ENCODE results near the gene USP21.
"Not testable (repeated sequence)": the region's sequence is repeated elsewhere in the genome, so short reads cannot be mapped to it uniquely, and the experiment has no call there.

Gene USP21, protein sequence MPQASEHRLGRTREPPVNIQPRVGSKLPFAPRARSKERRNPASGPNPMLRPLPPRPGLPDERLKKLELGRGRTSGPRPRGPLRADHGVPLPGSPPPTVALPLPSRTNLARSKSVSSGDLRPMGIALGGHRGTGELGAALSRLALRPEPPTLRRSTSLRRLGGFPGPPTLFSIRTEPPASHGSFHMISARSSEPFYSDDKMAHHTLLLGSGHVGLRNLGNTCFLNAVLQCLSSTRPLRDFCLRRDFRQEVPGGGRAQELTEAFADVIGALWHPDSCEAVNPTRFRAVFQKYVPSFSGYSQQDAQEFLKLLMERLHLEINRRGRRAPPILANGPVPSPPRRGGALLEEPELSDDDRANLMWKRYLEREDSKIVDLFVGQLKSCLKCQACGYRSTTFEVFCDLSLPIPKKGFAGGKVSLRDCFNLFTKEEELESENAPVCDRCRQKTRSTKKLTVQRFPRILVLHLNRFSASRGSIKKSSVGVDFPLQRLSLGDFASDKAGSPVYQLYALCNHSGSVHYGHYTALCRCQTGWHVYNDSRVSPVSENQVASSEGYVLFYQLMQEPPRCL

DNA sequence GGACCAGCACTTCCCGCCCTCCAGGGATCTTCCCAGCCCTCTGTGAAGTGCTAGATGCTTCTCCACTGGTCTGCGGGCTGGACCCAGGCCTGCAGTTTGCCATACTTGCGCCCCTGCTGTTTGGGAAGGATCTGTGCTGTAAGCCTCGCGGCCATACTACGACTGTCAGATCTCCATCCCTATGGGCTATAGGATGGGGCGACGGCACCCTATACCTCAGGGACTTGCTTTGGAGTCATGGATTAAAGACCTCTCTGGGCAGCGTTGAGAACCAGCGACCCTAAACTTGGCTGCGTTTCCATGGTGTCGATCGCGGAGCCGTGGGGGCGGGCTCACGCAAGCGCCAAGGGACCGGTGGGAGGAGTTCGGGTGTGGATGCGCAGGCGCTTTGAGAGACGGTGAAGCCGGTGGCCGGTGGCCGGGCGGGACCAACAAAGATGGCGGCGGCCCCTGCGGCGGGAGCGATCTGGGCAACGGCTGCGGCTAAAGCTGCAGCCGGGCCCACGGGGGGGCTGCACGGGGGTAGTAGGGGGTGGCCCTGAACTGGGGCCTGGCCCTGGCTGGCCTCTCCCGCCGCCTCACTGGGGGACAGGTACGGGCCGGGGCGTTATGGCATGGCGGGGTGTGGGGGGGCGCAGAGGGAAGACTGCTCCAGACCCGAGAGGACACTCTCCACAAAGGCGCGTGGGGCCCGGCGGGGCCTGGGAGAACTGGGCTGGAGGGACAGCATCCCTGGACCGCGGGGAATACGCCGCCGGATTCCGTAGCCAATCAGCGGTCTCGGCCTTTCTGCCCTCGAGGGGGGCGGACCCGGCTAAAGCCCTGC lies at the start of gene USP21:
USP21 (plus strand) TSS at position 414 of the 826 bp plus-strand sequence. CDS start 1,141 bp downstream, outside the sequence.
- in situ Hi-C loops (cut with MboI; ENCODE audit: low sequenced_read_pairs): no loop called here

DNA sequence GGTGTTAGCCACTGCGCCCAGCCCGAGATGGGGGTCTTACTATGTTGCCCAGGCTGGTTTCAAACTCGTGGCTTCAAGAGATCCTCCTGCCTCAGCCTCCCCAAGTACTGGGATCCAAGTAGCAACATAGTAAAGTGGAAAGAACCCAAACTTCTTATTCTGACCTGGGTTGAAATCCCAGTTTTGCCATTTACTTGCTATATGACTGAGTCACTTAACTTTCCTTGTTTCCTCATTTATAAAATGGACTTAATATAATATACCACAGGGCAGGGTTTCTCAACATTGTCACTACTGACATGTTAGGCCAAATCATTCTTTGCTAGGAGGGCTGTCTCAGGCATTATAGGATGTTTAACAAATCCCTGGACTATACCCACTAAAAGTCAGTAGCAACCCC lies 48.2 kb upstream of the USP21 start:
- in situ Hi-C loops (cut with MboI; ENCODE audit: low sequenced_read_pairs): no loop called here

DNA sequence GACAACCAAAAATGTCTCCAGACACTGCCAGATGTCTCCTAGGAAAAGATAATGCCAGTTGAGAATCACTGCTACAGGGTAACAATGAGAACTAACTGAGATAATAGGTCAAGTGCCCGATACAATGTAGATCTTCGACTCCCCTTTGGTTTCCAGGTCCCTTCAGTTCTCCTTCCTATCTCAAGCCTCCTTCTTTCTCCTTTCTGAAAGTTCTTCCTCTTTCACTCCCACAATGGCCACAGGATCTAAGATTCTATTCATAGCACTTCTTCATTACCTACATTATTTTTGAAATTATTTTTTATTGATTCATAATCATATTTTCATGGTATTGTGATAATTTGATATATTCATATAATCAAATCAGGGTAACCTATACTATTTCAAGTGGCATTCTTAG lies 47.8 kb upstream of the USP21 start:
- in situ Hi-C loops (cut with MboI; ENCODE audit: low sequenced_read_pairs): no loop called here

DNA sequence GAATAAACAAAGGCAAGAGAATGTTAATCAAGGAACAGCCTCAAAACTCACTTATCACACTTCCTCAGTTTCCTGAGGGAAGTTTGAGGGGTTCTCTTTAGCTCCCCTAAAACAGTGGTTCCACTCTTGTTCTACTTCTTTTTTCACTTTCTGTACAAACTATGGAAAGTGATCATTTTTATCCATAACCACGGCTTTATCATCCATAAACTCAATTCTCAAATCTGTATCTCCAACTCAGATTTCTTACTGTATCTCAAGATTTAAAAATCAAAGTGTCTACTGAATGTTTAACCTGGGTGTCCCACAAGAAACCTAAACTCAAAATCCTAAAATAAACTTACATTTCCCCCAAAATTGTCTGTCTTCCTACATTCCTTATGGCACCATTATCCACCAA lies 45.4 kb upstream of the USP21 start:
- in situ Hi-C loops (cut with MboI; ENCODE audit: low sequenced_read_pairs): no loop called here

DNA sequence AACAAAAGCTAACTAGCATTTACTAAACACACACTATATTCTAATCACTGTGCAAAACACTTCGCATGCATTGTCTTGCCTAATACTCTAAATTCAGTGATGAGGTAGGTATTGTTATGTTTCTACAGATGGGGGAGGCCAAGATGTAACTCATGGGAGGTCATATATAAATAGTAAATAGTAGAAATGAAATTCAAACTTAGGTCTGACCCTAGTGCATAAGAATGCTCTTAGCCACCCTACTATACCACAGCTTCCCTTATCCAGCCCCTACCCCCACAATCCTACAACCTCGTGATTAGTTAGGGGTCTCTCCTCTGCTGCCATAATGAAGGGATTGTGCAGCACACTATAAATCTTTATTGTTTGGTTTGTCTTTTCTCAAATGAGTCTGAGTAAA lies 44.7 kb upstream of the USP21 start:
- in situ Hi-C loops (cut with MboI; ENCODE audit: low sequenced_read_pairs): no loop called here

DNA sequence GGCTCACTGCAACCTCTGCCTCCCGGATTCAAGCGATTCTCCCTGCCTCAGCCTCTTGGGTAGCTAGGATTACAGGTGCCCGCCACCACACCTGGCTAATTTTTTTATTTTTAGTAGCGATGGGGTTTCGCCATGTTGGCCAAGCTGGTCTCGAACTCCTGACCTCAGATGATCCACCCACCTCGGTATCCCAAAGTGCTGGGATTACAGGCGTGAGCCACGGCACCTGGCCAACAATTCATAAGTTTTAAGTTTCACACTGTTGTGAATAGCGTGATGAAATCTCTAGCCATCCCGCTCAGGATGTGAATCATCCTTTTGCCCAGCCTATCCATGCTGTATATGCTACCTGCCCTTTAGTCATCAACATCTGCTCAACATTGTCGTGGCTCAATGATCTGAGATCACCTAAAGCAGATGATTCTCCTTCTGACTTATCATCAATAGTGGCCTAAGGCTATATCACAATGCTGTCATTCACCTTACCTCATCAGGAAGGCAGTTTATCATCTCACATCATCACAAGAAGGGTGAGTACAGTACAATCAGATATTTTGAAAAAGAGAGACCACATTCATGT lies 44.1 kb upstream of the USP21 start:
- in situ Hi-C loops (cut with MboI; ENCODE audit: low sequenced_read_pairs): no loop called here

DNA sequence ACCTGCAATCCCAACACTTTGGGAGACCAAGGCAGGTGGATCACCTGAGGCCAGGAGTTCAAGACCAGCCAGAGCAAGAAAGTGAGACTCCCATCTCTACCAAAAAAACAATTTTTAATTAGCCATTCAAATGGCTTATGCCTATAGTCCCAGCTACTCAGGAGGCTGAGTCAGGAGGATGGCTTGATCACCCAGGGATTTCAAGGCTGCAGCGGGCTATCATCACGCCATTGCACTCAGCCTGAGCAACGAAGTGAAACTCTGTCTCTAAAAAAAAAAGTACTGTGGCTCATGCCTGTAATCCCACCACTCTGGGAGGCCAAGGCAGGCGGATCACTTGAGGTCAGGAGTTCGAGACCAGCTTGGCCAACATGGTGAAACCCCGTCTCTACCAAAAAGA lies 43.3 kb upstream of the USP21 start:
- in situ Hi-C loops (cut with MboI; ENCODE audit: low sequenced_read_pairs): not testable (repeated sequence)

DNA sequence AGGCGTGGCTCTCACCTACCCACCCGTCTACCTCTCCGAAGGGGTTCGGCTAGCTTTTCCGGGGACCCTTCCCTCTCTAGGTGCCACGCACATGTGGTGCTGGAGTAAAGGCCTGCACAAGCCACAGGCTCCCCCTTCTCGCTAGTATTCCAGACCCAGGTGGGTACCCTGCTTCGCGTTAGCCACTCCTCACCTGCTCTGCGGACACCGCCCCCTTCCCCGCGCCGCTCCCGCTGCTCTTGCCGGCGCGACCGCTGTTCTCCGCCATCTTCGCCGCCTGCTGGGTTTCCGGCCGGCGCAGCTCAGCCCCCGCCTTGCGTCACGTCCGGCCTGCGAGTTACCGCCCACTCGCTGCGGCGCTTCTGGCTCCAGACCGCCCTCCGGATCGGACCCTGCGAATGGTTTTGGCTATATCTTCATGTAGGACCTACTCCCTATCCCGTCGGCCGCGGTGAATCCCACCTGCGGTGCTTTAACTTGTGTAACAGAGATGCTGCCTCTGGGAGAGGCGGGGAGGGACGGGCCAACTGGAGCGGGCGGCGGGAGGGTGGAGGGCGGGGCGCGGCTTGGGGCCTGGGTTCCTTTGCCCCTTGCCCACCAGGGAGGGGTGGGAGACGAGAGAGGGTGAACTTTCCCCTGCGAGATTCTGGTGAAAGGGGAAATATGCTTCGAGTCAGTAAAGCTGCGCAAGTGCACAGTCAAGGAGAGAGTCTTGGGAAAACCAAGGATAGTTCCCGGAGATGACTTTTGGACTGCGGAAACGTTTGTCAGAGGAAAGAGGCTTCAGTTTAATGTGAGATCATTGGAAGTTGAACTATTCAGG lies 41.3 kb upstream of the USP21 start, which contains the start of the genes NIT1 and PFDN2:
NIT1 (plus strand) TSS at position 347 of the 823 bp plus-strand sequence; CDS start at position 419, 72 bp downstream.
PFDN2 (minus strand) TSS at position 279 of the 823 bp plus-strand sequence; CDS start at position 268, 11 bp downstream.
- in situ Hi-C loops (cut with MboI; ENCODE audit: low sequenced_read_pairs): no loop called here

DNA sequence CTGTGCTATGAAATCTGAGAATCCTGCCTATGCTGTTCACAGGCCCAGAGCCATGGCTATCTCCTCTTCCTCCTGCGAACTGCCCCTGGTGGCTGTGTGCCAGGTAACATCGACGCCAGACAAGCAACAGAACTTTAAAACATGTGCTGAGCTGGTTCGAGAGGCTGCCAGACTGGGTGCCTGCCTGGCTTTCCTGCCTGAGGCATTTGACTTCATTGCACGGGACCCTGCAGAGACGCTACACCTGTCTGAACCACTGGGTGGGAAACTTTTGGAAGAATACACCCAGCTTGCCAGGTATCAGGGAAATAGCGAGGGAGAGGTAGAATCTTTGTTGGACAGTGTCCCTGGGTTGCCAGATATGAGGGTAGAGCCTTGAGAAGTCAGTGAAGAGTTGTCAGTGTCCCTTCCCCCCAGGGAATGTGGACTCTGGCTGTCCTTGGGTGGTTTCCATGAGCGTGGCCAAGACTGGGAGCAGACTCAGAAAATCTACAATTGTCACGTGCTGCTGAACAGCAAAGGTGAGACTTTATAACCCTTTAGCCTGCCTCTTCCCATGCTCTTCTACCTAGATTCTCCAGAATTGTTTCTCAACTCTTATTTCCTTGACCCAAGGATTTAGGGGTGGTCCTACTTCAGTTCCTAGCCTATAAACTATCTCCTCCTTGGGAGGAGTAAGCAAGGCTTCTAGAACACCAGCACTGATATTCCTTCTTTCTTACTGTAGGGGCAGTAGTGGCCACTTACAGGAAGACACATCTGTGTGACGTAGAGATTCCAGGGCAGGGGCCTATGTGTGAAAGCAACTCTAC lies 40.0 kb upstream of the USP21 start:
- in situ Hi-C loops (cut with MboI; ENCODE audit: low sequenced_read_pairs): no loop called here

DNA sequence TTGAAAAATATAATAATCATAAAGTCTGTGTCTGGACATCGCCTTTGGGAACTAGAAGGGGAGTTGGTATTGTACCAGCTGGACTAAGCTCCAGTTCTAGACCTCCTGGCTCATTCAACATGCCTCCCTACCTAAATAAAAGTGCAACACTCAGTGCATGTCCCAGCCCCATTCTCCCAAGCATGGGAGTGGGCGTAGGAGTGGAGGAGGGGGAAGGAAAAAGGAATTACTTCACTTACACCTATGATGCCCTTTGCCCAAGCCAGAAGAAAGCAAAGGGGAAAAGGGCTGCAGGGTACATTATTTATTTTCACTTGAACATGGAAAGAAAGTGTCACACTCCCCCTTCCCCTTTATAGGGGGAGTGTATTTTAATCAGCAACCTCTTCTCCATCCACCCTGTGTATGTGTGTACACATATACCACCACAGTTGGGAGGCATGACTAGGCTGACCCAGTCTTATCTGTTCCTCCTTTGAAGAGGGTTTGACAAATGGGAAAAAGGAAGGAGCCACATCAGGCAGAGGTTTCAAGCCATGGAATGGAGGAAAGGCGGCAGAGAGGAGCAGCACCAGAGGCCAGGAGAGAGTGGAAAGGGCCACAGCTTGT lies 38.2 kb upstream of the USP21 start:
- in situ Hi-C loops (cut with MboI; ENCODE audit: low sequenced_read_pairs): no loop called here

DNA sequence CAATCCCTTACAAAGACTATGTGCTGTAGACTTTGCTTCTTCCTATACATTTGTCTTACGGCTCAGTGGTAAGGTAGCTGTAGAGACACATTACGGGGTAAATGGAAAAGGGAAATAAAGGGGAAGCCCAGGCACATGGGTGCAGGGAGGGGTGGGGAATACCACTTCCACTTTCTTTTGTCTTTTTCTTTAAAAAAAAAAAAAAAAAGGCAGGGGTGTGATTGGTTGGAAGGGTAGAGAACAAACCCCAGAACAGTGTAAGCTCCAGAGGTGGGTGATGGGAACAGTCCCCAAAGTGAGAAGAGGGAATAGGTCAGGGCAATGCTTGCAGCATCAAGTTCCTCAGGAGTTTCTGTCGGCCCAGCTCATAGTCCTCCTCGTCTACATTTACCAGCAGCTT lies 37.5 kb upstream of the USP21 start:
- in situ Hi-C loops (cut with MboI; ENCODE audit: low sequenced_read_pairs): no loop called here

DNA sequence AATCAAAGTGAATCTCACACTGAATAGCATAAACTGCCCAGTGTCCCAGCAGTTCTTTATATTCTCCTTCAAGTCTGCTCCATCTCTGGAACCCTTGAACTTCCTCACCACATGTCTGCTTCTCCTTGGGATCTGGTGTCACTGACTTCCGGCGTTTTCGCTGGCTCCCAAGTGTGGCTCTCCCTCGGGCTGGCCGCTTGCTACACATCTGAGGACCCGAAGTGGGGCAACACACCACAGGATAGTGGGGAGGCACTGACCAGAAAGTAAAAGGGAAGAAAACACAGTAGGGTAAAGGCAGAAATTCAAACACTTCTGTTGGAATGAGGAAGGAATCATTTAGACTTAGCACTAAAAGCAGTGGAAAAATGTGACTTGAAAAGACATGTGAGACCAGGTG lies 36.3 kb upstream of the USP21 start:
- in situ Hi-C loops (cut with MboI; ENCODE audit: low sequenced_read_pairs): no loop called here

DNA sequence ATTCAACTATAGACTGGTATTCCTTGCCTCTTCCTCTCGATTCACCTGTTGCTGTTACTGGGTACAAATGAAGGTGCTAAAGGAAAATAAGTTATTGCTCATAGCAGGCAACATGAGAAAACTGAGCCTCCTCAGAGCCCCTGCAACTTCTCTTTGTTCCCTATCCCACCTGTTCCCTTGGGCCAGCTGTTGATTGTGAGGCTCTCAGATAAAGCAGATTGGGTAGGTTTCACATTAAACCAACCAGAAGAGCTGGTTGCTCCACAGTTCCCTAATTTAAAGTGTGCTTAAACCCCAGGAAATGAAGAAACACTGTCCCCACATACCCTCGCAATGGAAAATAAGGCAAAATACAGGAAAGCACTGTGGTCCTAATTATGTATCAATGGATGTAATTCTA lies 31.7 kb upstream of the USP21 start:
- in situ Hi-C loops (cut with MboI; ENCODE audit: low sequenced_read_pairs): no loop called here

DNA sequence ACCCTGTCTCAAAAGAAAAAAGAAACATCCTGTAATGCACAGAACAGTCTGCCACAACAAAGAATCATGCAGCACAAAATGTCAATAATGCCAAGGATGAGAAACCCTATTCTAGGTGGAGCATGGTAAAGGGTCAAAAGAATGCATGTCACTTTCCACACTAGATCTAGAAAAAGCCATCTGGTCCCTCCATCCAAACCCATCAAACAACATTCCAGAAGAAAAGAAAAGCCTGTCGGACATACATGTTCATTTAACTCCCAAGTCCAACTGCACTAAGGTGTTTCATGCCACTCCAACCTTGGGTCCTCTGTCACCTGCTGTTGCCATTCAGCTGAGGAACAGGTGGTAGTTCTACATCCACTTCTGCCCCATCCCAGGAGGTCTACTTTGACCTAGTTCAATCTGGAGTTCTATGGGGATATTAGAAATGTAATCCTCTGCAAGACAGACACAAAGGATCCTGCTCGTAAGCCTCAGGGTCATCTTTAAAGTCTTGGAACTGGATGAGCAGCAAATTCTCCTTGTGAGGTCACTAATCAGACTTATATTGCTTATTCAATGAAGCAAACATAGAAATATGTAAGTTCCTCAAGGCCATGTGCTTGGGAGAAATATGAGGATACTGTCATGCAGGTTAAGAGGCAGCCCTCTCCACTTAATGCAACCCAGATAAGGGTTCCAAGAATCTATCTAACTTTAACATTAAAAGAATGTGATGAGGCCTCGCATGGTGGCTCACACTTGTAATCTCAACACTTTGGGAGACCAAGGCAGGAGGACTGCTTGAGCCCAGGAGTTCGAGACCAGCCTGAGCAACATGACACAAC lies 30.5 kb upstream of the USP21 start:
- in situ Hi-C loops (cut with MboI; ENCODE audit: low sequenced_read_pairs): no loop called here

DNA sequence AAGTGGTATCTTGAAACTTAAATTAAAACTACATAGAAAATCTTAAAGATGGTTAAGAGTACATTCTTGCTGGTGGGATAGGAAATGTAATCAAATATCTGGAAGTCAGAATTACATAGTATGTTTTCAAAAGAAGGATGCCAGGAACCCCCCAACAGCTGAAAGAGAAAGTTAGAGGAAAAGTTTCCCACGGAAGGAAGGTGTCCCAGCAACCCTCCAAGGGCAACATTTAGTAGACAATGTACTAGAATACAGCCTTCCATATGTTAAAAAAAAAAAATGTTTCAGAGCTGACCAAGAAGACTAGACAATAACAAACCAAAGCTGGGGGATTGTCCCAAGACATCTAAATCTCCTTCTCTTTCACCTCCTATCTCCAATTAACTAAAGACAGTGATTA lies 29.0 kb upstream of the USP21 start:
- in situ Hi-C loops (cut with MboI; ENCODE audit: low sequenced_read_pairs): no loop called here

DNA sequence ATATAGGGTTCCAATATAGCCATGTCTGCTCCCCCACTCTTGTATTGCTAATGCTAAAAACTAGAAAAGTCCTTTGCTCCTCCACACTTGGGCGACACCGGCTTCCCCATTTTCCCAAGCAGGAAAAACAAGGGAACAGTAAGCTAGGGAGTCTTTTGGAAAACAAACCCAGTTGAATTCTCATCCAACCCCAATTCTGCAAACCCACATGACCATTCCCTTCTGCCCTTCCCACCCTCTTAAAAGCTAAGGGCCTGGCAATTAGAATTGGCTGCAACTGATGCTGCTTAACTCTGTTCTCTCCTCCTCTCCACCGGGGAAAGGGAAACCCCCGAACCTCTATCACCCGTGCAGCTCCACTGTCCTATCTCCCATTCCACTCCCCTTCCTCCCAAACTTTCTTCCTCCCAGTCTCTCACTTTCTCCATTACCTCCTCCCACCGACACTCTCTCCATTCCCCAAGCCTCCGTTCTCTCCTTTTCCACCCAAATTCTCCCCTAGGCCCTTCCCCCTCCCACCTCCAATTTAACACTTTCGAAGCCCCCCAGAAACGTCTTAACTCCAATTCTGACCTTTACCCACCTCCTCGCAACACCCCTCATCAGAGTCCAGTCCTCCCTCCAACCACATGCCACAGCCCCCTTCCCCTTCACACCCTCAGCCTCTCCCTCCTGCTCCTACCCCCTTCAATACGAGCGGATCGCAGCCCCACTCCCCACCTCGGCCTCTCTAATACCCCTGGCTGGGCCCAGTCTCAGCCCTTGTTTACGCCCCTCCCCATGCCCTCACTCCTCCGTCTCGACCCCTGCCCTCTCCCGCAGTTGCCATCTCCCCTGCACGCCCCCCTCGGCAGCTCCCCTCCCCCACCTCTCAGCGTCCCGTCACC lies 27.5 kb upstream of the USP21 start:
- in situ Hi-C loops (cut with MboI; ENCODE audit: low sequenced_read_pairs): no loop called here
